HCT116 (cell line): ENCODE measurements around the gene SPRING1.

Experiments
- ELF1 ChIP-seq: IDR thresholded peaks from 2 replicates; pipeline ENCODE4 v1.6.1; 2012; ENCODE audit warnings: low read depth, borderline replicate concordance
- POLR2A ChIP-seq: IDR thresholded peaks from 2 replicates; pipeline ENCODE4 v1.7.0; 2011; ENCODE audit warnings: borderline replicate concordance; ENCODE audit not compliant: insufficient read depth, insufficient read length; ENCODE audit errors: extremely low read depth
- POLR2AphosphoS5 ChIP-seq: IDR thresholded peaks from 2 replicates; pipeline ENCODE4 v1.6.1; 2011; ENCODE audit warnings: mild to moderate bottlenecking, low read depth, low read length, moderate library complexity
- ZFX ChIP-seq: fragments of 450-650 bp; IDR thresholded peaks from 2 replicates; pipeline ENCODE4 v1.6.1; 2017
- TF ChIP-seq, protein P1 (sequence below), 3 experiments: fragments of 200-600 bp in 1 of 3; sonication (generic) in 1 of 3; IDR thresholded peaks in 2 of 3; conservative IDR thresholded peaks in 1 of 3; 2 replicates each; pipeline ENCODE4 v1.5.1; 2012 to 2017; ENCODE audit warnings: low read depth in 2 of 3, low read length in 2 of 3, antibody characterized with exemption in 1 of 3, borderline replicate concordance in 1 of 3, control low read depth in 1 of 3, mild to moderate bottlenecking in 1 of 3, mixed read lengths in 1 of 3, mixed run types in 1 of 3, moderate library complexity in 1 of 3; ENCODE audit not compliant: insufficient read depth in 1 of 3

DNA sequence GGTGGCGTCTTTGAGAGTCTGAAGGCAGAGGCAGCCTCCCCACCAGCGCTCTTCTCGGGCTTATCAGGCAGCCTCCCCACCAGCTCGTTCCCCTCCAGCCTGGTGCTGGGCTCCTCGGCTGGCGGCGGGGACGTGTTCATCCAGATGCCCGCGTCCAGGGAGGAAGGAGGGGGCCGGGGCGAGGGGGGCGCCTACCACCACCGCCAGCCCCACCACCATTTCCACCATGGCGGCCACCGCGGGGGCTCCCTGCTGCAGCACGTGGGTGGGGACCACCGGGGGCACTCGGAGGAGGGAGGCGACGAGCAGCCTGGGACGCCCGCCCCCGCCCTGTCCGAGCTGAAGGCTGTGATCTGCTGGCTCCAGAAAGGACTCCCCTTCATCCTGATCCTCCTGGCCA, 12.0 kb upstream of the SPRING1 start:
- TF ChIP-seq, protein P1, sequence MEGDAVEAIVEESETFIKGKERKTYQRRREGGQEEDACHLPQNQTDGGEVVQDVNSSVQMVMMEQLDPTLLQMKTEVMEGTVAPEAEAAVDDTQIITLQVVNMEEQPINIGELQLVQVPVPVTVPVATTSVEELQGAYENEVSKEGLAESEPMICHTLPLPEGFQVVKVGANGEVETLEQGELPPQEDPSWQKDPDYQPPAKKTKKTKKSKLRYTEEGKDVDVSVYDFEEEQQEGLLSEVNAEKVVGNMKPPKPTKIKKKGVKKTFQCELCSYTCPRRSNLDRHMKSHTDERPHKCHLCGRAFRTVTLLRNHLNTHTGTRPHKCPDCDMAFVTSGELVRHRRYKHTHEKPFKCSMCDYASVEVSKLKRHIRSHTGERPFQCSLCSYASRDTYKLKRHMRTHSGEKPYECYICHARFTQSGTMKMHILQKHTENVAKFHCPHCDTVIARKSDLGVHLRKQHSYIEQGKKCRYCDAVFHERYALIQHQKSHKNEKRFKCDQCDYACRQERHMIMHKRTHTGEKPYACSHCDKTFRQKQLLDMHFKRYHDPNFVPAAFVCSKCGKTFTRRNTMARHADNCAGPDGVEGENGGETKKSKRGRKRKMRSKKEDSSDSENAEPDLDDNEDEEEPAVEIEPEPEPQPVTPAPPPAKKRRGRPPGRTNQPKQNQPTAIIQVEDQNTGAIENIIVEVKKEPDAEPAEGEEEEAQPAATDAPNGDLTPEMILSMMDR (IDR thresholded peaks at IDR 0.05 in 2 of 3, conservative IDR thresholded peaks at IDR 0.05 in 1 of 3; ENCODE audit: borderline replicate concordance in 1 of 3, insufficient read depth in 1 of 3, low read depth in 2 of 3, low read length in 2 of 3), result no peak
- TF ChIP-seq ZFX (no peak), ELF1 (no peak), POLR2AphosphoS5 (no peak), POLR2A (no peak)
